HG03520 (cell line): ENCODE data around the gene CCDC154.

Source experiments
- ATAC-seq: cut with Tn5 transposase; IDR thresholded peaks from one replicate; pipeline ENCODE4 v1.9.1; 2021; ENCODE audit warnings: mild to moderate bottlenecking, moderate library complexity; ENCODE audit not compliant: unreplicated experiment

The CCDC154 gene

DNA sequence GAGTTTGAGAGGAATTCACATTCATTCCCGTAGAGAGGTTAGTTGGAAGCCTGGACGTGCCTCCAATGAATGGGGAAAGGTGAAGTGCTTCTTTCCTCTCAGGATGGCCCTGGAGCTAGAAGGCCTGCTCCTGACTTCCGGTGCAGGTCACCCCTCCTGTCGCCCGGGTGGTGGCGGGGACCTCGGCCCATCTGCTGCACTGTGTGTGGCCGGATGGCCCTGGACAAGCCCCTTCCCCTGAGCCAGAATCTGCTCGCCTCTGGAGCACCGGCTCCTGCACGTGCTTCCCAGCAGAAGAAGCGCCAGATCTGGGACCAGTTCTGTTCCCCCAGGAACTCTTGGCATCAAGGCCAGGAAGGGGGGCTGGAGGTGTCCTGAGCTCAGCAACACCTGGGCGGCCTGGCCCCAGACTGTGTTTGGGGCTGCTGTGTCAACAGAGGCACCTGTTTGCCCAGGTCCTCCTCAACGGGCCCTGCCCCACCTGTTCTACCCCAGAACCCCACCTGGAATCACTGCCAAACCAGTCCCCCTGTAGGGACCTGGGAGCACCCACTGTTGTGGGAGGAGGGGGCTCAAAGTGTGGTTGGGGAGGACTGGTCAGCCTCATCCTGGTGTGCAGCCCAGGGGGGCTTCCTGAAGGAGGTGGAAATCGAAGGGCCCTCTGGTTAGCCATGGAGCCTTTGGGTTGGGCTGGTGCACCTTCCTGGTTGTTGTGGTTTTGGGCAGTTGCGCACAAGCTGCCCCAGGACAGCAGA lies 18.6 kb downstream of the CCDC154 start:
- ATAC-seq: no peak

GRCh38 chr16:1424028-1424427 lies 20.3 kb downstream of the CCDC154 start:
- no peak for ATAC-seq

GRCh38 chr16:1422076-1422475 lies 22.3 kb downstream of the CCDC154 start:
- ATAC-seq: no peak

GRCh38 chr16:1420111-1420539 lies 24.2 kb downstream of the CCDC154 start:
- ATAC-seq: no peak

DNA sequence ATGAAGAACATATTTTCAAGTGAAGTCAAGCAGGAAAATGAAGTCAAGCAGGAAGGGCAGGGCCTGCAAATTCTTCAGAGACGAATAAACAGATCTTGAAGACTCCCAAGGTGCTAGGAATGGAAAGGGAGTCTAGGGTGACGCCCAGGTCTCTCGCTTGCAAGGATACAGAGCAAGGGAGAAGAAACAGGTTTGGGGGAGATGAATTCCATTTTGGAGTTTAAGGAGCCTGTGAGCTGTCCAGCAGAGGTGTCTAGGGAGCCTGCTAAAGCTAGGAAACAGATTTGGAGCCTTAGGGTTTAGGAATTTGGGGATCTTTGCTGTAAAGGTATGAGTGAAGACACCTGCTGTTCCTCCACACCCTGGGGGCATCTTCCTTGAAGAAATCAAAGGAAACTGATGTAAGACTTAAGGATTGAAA lies 27.8 kb downstream of the CCDC154 start:
- no peak for ATAC-seq

DNA sequence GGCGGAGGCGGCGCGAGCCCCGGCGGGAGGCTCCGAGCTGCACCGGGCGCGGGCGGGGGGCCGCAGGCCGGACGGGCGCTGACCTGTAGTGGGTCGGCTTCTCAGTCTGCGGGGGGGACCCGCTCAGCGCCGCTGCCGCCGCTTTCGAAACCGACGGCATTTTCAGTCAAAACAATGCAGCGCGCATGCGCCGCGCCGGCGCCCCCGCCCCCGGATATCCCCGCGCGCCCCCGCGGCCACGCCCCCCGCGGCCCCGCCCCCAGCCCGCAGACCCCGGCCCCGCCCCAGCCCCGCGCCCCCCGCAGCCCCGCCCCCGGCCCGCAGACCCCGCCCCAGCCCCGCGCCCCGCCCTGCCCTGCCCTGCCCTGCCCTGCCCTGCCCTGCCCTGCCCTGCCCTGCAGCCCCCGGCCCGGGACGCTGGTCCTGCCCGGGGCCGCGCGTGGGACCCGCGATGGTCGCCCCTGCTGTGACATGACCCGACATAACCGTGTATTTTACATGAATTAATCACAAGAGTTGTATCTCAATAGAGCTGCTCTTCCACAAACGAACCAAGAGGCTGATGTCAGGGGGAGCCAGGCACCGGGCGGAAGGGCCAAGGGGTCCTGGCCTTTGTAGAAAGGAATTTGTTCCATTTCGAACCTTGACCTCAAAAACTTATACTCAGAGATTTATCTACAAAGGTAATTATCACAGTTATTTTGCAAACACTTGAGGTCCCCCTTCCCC lies 29.7 kb downstream of the CCDC154 start, which contains the start of gene UNKL:
Gene UNKL, minus strand, starts transcription at position 173 of the 729 bp plus-strand sequence. Its CDS starts 13 bp downstream, at position 160.
- ATAC-seq: peak; percentile 23

DNA sequence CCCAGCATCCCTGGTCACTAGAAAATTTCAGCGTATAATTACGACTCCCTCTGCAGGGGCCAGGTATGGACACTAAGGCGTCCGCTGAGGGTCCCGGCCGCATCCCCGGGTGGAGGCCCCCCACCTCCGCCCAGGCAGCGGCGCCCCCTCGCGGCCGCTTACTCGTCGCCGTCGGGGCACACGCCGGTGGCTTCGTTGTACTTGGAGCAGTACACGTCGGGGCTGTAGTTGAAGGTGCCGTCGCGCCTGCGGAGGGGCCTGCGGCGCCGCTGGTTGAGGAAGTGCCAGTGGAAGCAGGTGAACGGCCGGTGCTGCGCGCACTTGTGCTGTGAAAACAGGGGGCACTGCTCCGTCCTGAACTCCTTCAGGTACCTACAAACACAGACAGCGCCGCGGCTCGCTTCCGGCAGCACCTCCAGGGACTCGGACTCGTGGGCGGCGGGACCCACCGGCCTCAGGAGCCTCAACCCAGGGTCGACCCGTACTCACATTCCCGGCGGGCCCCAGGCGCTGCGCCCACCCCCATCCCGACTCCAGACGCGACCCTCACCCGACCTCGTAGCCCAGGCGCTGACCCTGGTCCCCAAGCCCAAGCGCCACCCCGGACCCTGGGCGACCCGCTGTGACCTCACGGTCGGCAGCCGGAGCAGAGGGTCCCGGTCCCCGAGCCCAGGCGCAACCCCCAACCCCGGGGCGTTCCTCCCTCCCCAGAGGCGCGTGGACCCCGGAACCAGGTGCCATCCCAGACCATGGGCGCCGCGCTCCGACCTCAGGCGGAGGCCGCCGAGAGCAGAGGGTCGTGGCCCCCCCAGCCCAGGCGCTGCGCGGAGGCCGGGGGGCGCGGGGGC lies 30.4 kb downstream of the CCDC154 start:
- ATAC-seq: peak; percentile 57

- no peak for ATAC-seq
Measured at GRCh38 chr16:1412847-1413246, 31.5 kb downstream of the CCDC154 start.

GRCh38 chr16:1408171-1408837 lies 36.1 kb downstream of the CCDC154 start:
- peak; percentile 59 for ATAC-seq

GRCh38 chr16:1407753-1408152 lies 36.6 kb downstream of the CCDC154 start:
- ATAC-seq: no peak

- ATAC-seq: no peak
Measured at GRCh38 chr16:1403733-1404132, 40.6 kb downstream of the CCDC154 start.

GRCh38 chr16:1403036-1403435 lies 41.3 kb downstream of the CCDC154 start:
- ATAC-seq: no peak

- ATAC-seq: no peak
Measured at GRCh38 chr16:1401758-1402154, 42.6 kb downstream of the CCDC154 start.

DNA sequence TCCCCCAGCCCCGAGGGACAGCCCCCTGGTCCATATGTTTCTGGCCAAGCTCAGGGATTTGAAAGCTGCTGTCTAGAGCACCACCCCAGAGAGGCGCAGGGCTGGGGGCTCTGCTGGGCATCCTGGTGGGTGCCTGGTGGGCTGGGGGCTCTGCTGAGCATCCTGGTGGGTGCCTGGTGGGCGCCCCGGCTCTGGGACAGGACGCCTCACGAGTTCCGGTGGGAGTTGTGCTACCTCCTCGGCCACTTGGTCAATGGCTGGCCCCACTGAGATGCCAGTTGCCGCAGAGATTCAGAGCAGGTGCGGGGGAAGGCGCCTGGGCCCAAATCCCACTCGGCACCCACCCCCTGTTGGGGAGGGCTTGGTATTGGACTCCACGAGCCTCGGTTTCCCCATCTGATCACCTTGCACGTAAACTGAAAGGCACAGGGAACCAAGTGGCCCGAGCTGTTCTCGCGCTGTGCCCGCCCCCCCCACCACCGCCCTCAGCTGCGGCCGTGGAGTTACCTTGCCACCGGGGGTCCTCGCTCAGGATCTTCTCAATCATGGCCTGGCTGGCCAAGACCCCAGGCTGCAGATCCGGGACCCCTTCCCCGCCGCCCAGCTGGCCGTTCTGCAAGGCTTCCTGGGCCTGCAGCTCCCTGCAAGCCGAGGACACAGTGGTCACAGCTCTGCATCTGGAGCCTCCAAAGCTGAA lies 43.1 kb downstream of the CCDC154 start:
- no peak for ATAC-seq

GRCh38 chr16:1398826-1399581 lies 45.4 kb downstream of the CCDC154 start:
- no peak for ATAC-seq

- ATAC-seq: no peak
Measured at GRCh38 chr16:1398351-1398750, 46.0 kb downstream of the CCDC154 start.

- ATAC-seq: no peak
Measured at GRCh38 chr16:1397779-1398178, 46.6 kb downstream of the CCDC154 start.

GRCh38 chr16:1395444-1396031 lies 48.8 kb downstream of the CCDC154 start:
- ATAC-seq: no peak

DNA sequence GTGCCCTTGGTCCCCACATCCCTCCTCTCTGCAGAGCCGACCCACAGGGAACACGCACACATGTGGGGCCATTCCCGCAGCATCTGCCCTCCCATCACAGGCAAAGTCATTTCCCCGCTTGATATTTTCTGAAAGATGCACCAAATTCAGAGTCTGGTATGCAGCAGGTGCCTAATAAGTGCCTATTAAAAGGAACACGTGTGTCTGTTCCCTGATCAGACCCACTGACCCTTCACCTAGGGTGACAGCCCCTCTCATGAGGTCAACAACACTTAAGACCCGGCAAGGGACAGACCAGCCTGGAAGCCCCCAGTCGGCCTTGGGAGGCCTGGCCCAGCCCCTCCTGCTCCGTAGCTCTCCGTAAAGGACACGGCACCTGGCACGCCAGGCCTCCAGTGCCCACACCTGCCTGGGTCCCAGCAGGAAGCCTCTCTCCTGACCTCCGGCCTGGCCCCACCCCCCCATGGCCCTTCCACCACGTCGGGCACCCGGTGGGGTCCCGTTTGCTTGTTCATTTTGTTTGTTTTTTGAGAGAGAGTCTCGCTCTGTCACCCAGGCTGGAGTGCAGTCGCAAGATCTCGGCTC lies 49.9 kb downstream of the CCDC154 start:
- no peak for ATAC-seq
